ENCODE results near the gene HMGA1. TPM values are rescaled to one million over a fixed set of nuclear protein-coding genes. Genes with fewer than 3 reads are reported as not detected.

HMGA1 gene
- total and polyA plus RNA-seq, 2 of the 13 experiments (the other 11 are each of a cell fraction or from before 2014, with no cell fraction given) = 117 to 145 TPM

GRCh38 chr6:34288581-34288980 is 51.9 kb downstream of the HMGA1 start:
- Histone ChIP-seq H3K36me3 (replicated peaks in 1 of 2; ENCODE audit: control insufficient read depth in 1 of 2, insufficient read depth in 2 of 2, low read length in 2 of 2) (peaks cover 23 to 58% of the 10 kb centered on the region in 2 experiments; a peak in 4 of 5 replicates), H3K79me2 (ENCODE audit: insufficient read depth, low read length) (no peaks in the 10 kb centered on the region), H3K9ac (ENCODE audit: insufficient read depth, low read depth, low read length) (no peak overlapping the region), H4K20me1 (ENCODE audit: insufficient read depth, low read length) (no peaks in the 10 kb centered on the region), H3K27me3 (ENCODE audit: control insufficient read depth in 1 of 2, insufficient read depth in 2 of 2, low read length in 2 of 2) (no peaks in the 10 kb centered on the region), H2AFZ (ENCODE audit: low read length) (no peak overlapping the region), H3K27ac (ENCODE audit: extremely low read length, insufficient read depth, low read length) (no peak overlapping the region), H3K9me3 (ENCODE audit: low read length) (no peaks in the 10 kb centered on the region), H3K4me2 (ENCODE audit: low read depth, low read length) (no peak overlapping the region), H3K4me1 (ENCODE audit: insufficient read depth, low read length) (no peaks in the 10 kb centered on the region), H3K4me3 (replicated peaks in 1 of 3; ENCODE audit: insufficient read depth in 1 of 3, low read depth in 2 of 3, low read length in 3 of 3) (no peak overlapping the region)
- in situ Hi-C loops (cut with HindIII; ENCODE audit: extremely low pct_ligation_motif_present, low pct_unique_long_range_greater_than_20kb) = no loop called here
- intact Hi-C loops (cut with micrococcal nuclease; ENCODE audit: unreplicated experiment) = no loop called here
- POLR2A ChIA-PET = no interaction called here
- CTCF ChIA-PET (ENCODE audit: low intra/inter-chr PET ratio, low total read pairs) = no interaction called here
- ATAC-seq = no peak
- 98% methylated on average over 5 of the region's 5 CpGs for WGBS (ENCODE audit: low lambda C conversion rate)
- no peak for FAIRE-seq
- no TSS peak for BruUV-seq (replicated peaks)
- TF ChIP-seq XBP1 (CRISPR knock-in tag; IDR thresholded peaks at IDR 0.05) (no peak), RFX5 (IDR thresholded peaks at IDR 0.05; ENCODE audit: low read depth, low read length) (no peak)
- no peak for DNase-seq (ENCODE audit: low spot score)

GRCh38 chr6:34289137-34289536 is 52.5 kb downstream of the HMGA1 start:
- ChIA-PET CTCF (ENCODE audit: low intra/inter-chr PET ratio, low total read pairs) (no interaction called here), POLR2A (no interaction called here)
- Histone ChIP-seq H3K36me3 (replicated peaks in 1 of 2; ENCODE audit: control insufficient read depth in 1 of 2, insufficient read depth in 2 of 2, low read length in 2 of 2) (peaks cover 27 to 58% of the 10 kb centered on the region in 2 experiments), H3K27ac (ENCODE audit: extremely low read length, insufficient read depth, low read length) (no peak overlapping the region), H3K4me3 (replicated peaks in 1 of 3; ENCODE audit: insufficient read depth in 1 of 3, low read depth in 2 of 3, low read length in 3 of 3) (no peak overlapping the region), H3K4me2 (ENCODE audit: low read depth, low read length) (no peak overlapping the region), H3K9me3 (ENCODE audit: low read length) (no peaks in the 10 kb centered on the region), H3K27me3 (ENCODE audit: control insufficient read depth in 1 of 2, insufficient read depth in 2 of 2, low read length in 2 of 2) (no peaks in the 10 kb centered on the region), H3K9ac (ENCODE audit: insufficient read depth, low read depth, low read length) (no peak overlapping the region), H3K79me2 (ENCODE audit: insufficient read depth, low read length) (no peaks in the 10 kb centered on the region), H4K20me1 (ENCODE audit: insufficient read depth, low read length) (no peaks in the 10 kb centered on the region), H3K4me1 (ENCODE audit: insufficient read depth, low read length) (no peaks in the 10 kb centered on the region), H2AFZ (ENCODE audit: low read length) (no peak overlapping the region)
- ATAC-seq (no peak), FAIRE-seq (no peak), DNase-seq (ENCODE audit: low spot score) (no peak)
- WGBS (ENCODE audit: low lambda C conversion rate) = 98% methylated on average over 11 of the region's 11 CpGs
- in situ Hi-C loops (cut with HindIII; ENCODE audit: extremely low pct_ligation_motif_present, low pct_unique_long_range_greater_than_20kb) (no loop called here), intact Hi-C loops (cut with micrococcal nuclease; ENCODE audit: unreplicated experiment) (no loop called here)
- no TSS peak for BruUV-seq (replicated peaks)
- TF ChIP-seq YY1 (IDR thresholded peaks at IDR 0.05; ENCODE audit: insufficient read depth, insufficient replicate concordance, low read depth, low read length) (no peak), MEIS2 (CRISPR knock-in tag; IDR thresholded peaks at IDR 0.05) (no peak), NPAS2 (CRISPR knock-in tag; IDR thresholded peaks at IDR 0.05; ENCODE audit: borderline replicate concordance) (no peak), NFIB (CRISPR knock-in tag; IDR thresholded peaks at IDR 0.05; ENCODE audit: borderline replicate concordance) (no peak)

Measured in HepG2 (cell line).